LNCaP clone FGC (cell line): ENCODE results near the gene IFFO2.

Source experiments
- DNase-seq: peaks from one replicate; pipeline ENCODE4 v3.0.0-alpha.2; 2011; ENCODE audit warnings: low read depth
- H3K4me3 ChIP-seq: 2 replicates; pipeline ENCODE4 v1.5.1; 2011; ENCODE audit warnings: mild to moderate bottlenecking, low read depth, low read length, control low read depth
- TF ChIP-seq, protein P1 (sequence below): IDR thresholded peaks from 2 replicates; pipeline ENCODE4 v1.5.1; 2012; ENCODE audit warnings: mild to moderate bottlenecking; ENCODE audit not compliant: control insufficient read depth, insufficient read depth; ENCODE audit errors: extremely low read depth

The IFFO2 gene

DNA sequence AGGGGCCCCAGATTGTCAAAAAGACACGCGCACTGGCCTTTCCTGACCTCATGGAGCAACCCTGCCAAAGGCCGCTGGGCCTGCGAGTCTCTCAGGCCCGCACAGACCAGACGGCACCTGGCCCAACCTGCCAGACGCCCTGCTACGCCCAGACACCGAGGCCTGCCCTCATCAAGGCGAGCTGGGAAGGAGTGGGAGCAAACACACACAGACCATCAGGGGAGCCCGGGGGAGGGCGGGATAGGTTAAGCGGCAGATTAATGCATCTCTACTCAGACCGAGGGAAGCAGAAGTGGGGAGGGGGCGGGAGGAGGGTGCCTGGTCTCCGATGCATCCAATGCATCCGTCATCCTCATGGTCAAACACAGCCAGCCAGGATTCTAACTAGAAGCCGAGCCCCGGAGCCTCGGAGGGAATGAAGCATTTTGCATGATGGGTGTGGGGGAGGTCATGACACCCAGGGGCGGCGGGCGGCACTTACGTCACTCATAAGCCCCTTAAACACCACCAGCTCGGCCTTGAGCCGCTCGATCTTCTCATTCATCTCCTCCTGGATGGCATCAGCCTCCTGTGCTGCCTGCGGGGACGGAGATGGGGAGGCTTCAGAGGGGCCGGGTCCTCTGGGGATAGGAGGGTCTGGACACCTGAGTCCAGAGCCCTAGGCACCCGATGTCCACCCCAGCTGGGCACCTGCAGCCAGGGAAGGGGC is 37.1 kb downstream of the IFFO2 start:
- TF ChIP-seq, protein P1, sequence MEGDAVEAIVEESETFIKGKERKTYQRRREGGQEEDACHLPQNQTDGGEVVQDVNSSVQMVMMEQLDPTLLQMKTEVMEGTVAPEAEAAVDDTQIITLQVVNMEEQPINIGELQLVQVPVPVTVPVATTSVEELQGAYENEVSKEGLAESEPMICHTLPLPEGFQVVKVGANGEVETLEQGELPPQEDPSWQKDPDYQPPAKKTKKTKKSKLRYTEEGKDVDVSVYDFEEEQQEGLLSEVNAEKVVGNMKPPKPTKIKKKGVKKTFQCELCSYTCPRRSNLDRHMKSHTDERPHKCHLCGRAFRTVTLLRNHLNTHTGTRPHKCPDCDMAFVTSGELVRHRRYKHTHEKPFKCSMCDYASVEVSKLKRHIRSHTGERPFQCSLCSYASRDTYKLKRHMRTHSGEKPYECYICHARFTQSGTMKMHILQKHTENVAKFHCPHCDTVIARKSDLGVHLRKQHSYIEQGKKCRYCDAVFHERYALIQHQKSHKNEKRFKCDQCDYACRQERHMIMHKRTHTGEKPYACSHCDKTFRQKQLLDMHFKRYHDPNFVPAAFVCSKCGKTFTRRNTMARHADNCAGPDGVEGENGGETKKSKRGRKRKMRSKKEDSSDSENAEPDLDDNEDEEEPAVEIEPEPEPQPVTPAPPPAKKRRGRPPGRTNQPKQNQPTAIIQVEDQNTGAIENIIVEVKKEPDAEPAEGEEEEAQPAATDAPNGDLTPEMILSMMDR: no peak
- H3K4me3 ChIP-seq: no peak overlapping the region
- DNase-seq: no peak

DNA sequence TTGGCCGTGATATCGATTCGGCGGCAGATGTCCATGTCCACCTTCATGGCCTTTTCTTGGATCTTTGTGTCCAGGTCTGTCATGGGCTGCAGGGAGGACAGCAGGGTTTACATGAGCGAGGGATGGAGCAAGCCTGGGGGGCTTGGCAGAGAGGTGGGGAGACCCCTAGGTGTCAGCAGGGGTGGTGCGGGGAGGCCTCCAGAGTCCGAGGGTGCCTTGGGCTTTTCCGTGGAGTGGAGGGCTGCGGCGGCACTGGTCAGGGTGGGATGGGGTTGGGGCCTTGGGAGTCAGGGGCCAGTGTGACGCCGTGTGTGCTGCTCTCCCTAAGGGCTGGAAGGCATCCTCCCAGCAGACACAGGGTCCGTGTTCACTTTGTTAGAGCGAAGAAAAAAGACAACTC is 38.1 kb downstream of the IFFO2 start:
- no peak for DNase-seq
- no peak overlapping the region for H3K4me3 ChIP-seq
- TF ChIP-seq, protein P1: no peak

DNA sequence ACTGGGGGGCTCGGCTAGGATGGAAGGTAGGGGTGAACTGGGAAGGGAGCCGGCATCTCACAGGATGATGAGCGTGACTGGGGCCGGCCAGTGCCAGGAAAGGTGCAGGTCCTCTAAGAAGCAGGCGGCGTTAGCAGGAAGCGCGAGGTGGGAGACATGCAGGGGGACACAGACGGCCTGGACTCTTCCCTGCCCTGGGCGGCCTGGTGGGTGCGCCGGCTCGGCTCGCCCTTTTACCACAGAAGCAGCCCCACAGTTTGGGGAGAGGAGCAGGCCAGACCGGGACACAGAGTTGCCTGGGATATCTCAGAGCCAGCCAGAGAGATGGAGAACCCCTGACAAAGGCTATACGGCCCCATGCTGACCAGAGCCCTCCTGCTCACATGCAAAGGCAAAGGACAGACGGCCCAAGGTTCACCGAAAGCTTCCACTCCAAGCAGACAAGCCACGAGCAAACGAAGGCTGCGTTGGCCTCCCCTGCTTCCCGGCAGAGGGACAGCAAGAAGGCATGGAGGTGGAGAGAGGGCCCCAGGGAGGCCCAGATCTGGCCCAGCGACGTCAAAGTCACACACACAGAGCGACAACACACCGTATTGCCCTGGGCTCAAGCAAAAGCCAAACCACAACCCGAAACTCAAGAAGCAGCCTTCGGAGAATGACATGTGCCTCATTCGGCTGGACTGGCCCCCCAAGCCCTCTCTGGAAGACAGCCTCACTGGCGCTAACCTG is 39.2 kb downstream of the IFFO2 start:
- no peak overlapping the region for H3K4me3 ChIP-seq
- DNase-seq: no peak
- TF ChIP-seq, protein P1: no peak

DNA sequence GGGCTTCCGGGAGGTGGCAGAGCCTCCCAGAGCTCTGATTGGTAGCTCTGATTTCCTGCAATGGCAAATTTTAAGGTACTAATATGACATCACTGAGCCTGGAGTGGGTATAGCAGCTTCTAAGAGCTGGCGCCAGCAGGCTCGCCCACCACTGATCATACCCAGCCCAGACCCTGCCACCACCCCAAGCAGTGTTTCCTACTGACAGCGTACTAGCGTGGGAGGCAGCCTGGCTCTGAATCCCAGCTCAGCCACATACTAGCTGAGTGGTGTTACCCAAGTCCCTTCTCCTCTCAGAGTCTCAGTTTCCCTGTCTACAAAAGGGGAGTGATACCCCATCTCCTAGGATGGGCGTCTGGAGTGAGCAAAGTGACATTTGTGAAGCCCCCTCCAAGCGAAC is 41.1 kb downstream of the IFFO2 start:
- H3K4me3 ChIP-seq: no peak overlapping the region
- TF ChIP-seq, protein P1: no peak
- DNase-seq: no peak

DNA sequence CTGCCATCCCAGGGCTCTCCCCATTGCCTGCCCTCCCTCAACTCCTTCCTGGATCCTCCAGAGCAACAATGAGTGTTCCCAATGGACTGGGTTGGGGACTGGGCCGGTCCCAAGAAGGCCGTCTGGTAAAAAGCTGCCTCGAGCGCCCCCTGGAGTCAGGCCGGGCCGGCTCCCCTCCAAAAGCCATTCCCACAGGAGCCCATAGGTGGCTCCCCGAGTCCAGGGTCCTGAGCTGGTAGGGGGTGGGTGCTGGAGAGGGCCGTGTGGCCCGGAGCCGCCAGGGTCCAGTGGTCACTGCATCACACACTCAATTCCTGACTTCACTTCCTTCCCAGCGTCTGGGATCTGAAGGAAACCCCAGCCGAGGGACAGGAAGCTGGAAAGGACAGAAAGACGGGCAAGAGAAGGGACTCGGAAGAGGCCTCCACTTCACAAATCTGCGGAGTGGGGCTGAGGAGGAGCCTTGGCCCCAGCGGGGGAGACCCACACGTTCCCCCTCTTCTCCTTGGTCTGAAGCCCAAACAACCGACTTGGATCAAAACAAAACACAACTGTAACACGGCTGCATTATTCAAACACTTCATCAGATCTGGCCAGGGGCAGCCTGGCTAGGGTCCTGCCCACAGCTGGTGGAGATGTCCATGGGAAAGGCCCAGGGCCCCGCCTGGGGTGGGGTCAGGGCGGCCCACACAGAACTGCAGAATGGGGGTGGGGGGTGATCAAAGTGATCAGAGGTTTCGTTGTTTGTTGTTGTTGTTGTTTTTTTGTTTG is 43.2 kb downstream of the IFFO2 start:
- H3K4me3 ChIP-seq: no peak overlapping the region
- TF ChIP-seq, protein P1: peak; percentile 65
- DNase-seq: no peak

DNA sequence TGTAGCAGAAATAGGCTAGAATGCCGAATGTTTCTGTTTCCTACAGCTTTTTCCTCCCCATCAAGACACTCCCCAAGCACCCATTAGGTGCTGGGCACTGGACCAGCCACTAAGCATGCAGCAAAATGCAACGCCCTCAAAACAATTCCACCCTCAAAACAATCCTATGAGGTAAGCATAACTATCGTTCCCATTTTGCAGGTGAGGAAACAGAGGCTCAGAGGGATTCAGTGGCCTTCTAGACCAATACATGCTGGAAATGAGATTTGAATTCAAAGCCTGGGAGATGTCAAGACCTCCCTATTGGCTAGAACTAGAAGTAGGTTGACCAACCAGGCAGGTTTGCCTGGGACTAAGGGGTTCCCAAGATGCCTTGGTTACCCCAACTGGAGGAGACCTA is 43.9 kb downstream of the IFFO2 start:
- TF ChIP-seq, protein P1: no peak
- H3K4me3 ChIP-seq: no peak overlapping the region
- DNase-seq: no peak
